Calu3 (cell line): ENCODE data around the gene SMIM10L2A. TPM values are rescaled to one million over a fixed set of nuclear protein-coding genes. Genes with fewer than 3 reads are reported as not detected.
"Not testable (repeated sequence)": the region's sequence is repeated elsewhere in the genome, so short reads cannot be mapped to it uniquely, and the experiment has no call there.

Source experiments
- BruUV-seq: library from RNA; stranded (reverse); fragments of 400-500 nt; replicated peaks from 2 replicates; lab custom pipeline; 2021; lab: Mats Ljungman, UMichigan
- CTCF ChIA-PET: fragments of 300-600 bp; sonication (Branson Sonifier 250); formaldehyde crosslinking; loops from one replicate; lab custom pipeline; 2022; ENCODE audit warnings: antibody characterized with exemption; lab: Charles Lee
- DNase-seq: peaks from one replicate; pipeline ENCODE4 v3.0.0; 2022
- H3K27ac Mint-ChIP-seq: one replicate; pipeline ENCODE4 v1.8.0; 2022; ENCODE audit warnings: mixed read lengths; ENCODE audit not compliant: unreplicated experiment
- H3K27me3 Mint-ChIP-seq: one replicate; pipeline ENCODE4 v1.8.0; 2022; ENCODE audit warnings: mixed read lengths; ENCODE audit not compliant: unreplicated experiment
- H3K36me3 Mint-ChIP-seq: one replicate; pipeline ENCODE4 v1.8.0; 2022; ENCODE audit warnings: mild to moderate bottlenecking, moderate library complexity, mixed read lengths; ENCODE audit not compliant: insufficient read depth, unreplicated experiment
- H3K4me1 Mint-ChIP-seq: one replicate; pipeline ENCODE4 v1.8.0; 2022; ENCODE audit warnings: mild to moderate bottlenecking, low read depth, mixed read lengths; ENCODE audit not compliant: unreplicated experiment
- H3K4me3 Mint-ChIP-seq: one replicate; pipeline ENCODE4 v1.8.0; 2022; ENCODE audit warnings: mild to moderate bottlenecking, low read depth, moderate library complexity, mixed read lengths; ENCODE audit not compliant: unreplicated experiment
- H3K9me3 Mint-ChIP-seq: one replicate; pipeline ENCODE4 v1.8.0; 2022; ENCODE audit warnings: low read depth, mixed read lengths; ENCODE audit not compliant: unreplicated experiment
- CTCF ChIP-seq: fragments of 200-600 bp; IDR thresholded peaks from one replicate; pipeline ENCODE4 v1.8.0; 2022; ENCODE audit warnings: antibody characterized with exemption; ENCODE audit not compliant: unreplicated experiment
- intact Hi-C: fragments of 100-400 bp; cut with micrococcal nuclease; formaldehyde crosslinking; loops from one replicate; pipeline ENCODE4 v1.10.0; 2022; ENCODE audit not compliant: unreplicated experiment
- total RNA-seq: library from RNA; stranded (reverse); gene quantifications from 2 replicates; pipeline ENCODE4 v1.2.3, GENCODE V29; 2022

The SMIM10L2A gene
- total RNA-seq, 1 experiment from 2014 or later: 1.2 TPM

DNA sequence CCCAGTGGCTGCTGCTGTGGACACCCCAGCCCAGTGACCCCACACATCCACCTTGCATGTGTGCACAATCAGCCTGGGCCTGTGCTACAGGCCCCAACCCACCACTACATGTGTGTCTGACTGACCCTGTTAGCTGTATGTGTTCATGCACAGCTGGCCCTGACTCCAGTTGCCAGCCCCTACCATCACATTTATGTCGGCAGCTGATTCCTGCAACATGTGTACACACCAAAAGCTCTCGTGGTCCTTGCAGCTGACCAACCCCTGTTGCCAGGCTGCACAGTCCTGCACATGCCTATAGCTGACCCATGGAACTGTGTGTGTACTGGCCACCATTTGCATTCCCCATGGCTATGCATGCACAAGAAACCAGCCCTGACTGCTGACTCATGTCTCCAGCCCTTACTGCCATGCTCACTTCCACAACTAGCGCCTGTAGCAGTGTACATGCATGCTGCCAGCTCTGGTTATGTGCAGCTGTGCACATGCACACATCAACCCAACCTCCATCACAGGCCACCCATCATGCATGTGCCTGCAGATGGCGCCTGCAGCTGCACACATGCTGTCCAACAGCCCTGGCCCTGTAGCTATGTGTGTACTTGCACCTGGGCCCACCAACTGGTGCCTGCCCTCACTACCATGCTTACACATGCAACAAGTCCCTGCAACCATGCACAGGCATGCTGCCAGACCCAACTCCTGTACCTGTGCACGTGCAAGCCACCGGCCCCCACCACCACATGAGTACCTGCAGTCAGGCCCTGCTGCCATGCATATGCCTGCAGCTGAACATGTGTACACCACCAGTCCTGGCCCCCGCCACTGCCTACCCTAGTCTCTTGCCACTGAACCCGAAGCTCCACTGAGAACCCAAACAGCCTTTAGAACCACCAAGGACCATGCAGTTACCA is 28.1 kb downstream of the SMIM10L2A start:
- peaks cover 22% of the 10 kb centered on the region for H3K27me3 Mint-ChIP-seq
- no peak overlapping the region for H3K27ac Mint-ChIP-seq
- TF ChIP-seq CTCF: no peak
- H3K4me3 Mint-ChIP-seq: no peak overlapping the region
- no TSS peak for BruUV-seq
- CTCF ChIA-PET: no interaction called here
- intact Hi-C loops: no loop called here
- no peaks in the 10 kb centered on the region for H3K9me3 Mint-ChIP-seq
- no peaks in the 10 kb centered on the region for H3K4me1 Mint-ChIP-seq
- H3K36me3 Mint-ChIP-seq: no peaks in the 10 kb centered on the region
- DNase-seq: no peak

DNA sequence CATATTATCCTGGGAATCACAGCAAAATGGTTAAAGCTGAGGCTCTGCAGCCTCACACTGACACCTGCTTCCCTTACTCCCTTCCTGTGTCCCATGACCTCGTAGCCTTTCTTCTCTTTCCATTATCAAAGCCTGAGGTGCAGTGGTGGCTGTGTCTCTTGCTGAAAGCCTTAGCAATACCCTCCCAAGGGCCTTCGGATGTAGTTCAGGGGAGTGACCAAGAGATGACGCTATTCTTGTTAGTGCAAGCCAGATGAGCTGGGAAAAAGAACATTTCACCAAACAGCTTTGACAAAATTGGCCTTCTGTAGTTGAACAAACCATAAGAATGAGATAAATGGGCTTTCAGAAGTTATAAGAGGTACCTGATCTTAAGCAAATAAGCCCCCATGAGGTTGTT is 31.6 kb downstream of the SMIM10L2A start:
- BruUV-seq: no TSS peak
- Mint-ChIP-seq H3K4me3 (no peak overlapping the region), H3K4me1 (no peaks in the 10 kb centered on the region), H3K36me3 (no peaks in the 10 kb centered on the region), H3K27me3 (peaks cover 22% of the 10 kb centered on the region), H3K27ac (no peak overlapping the region), H3K9me3 (peaks cover 4% of the 10 kb centered on the region)
- intact Hi-C loops: no loop called here
- DNase-seq: no peak
- CTCF ChIA-PET: no interaction called here
- no peak for TF ChIP-seq CTCF

DNA sequence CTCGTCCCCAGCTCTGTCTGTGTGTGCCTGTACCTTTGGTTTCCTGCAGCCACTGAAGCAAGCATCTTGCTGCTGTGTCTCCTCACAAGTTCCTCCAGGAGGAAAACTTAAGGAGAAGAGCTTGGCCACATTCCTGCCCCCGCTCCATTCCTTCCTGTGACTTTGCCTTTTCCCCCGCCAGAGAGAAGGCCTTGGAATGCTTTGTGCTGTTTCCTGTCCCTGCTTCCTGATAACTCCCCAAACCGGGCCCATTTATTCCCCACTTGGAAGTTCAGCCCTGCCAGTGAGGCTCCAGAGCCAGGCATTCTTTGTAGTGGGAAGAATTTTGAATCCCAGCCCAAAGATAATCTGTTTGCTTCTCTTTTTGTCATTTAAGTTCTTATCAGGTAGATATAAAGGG is 33.1 kb downstream of the SMIM10L2A start:
- intact Hi-C loops: no loop called here
- no peak for TF ChIP-seq CTCF
- Mint-ChIP-seq H3K9me3 (peaks cover 4% of the 10 kb centered on the region), H3K4me3 (no peak overlapping the region), H3K36me3 (no peaks in the 10 kb centered on the region), H3K27me3 (peaks cover 22% of the 10 kb centered on the region), H3K27ac (no peak overlapping the region), H3K4me1 (no peaks in the 10 kb centered on the region)
- no TSS peak for BruUV-seq
- CTCF ChIA-PET: no interaction called here
- no peak for DNase-seq

DNA sequence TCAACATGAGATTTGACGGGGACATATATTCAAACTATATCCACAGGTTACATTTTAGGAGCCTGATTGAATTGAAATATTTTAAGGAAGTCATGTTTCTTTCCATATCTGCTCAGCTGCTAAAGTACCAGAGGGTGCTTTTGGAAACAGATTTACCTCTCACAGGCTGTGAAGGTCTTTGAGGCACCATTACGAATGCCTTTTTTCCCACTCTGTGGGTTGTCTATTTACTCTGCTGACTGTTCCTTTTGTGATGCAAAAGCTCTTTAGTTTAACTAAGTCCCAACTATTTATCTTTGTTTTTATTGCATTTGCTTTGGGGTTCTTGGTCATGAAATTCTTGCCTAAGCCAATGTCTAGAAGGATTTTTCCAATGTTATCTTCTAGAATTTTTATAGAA is 40.0 kb downstream of the SMIM10L2A start:
- CTCF ChIA-PET, H3K36me3 Mint-ChIP-seq, H3K4me1 Mint-ChIP-seq, intact Hi-C loops, H3K9me3 Mint-ChIP-seq, H3K4me3 Mint-ChIP-seq, H3K27ac Mint-ChIP-seq, BruUV-seq, DNase-seq: not testable (repeated sequence)
- H3K27me3 Mint-ChIP-seq: peaks cover 24% of the 10 kb centered on the region

GRCh38 chrX:135463937-135464336 is 42.2 kb downstream of the SMIM10L2A start:
- no peak for DNase-seq
- no peaks in the 10 kb centered on the region for H3K36me3 Mint-ChIP-seq
- TF ChIP-seq CTCF: no peak
- CTCF ChIA-PET: interaction anchor here (1.0 kb wide), 1 partner anchor 278 kb away, joined by 3 read pairs; no protein-coding TSS in a partner anchor
- no peak overlapping the region for H3K27ac Mint-ChIP-seq
- H3K4me1 Mint-ChIP-seq: no peaks in the 10 kb centered on the region
- BruUV-seq: no TSS peak
- H3K4me3 Mint-ChIP-seq: no peak overlapping the region
- peaks cover 46% of the 10 kb centered on the region for H3K27me3 Mint-ChIP-seq
- intact Hi-C loops: no loop called here
- no peaks in the 10 kb centered on the region for H3K9me3 Mint-ChIP-seq
